HG03095 (cell line): Measurements from ENCODE around the gene PARD3B.

ENCODE experiments used
- ATAC-seq: cut with Tn5 transposase; IDR thresholded peaks from one replicate; pipeline ENCODE4 v1.9.1; 2021; ENCODE audit warnings: moderate library complexity; ENCODE audit not compliant: unreplicated experiment

The PARD3B gene

DNA sequence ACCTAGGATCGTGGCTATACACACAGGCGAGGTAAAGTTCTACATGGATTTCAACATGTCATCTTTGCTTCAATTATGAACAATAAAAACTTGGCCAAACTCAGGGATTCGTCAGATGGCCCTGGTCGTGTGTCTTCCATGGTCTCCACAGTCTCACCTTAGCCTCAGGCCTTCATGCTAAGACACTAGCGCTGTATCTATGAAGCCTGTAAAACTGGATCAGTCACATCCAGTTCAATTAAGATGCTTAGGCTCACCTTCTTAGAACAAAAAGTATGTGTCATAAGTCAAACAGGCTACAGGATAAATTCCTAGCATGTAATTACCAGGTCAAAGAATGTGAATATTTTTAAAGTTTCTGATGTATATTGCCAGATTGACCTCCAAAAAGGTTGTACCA, 1023.3 kb downstream of the PARD3B start:
- ATAC-seq, result no peak

DNA sequence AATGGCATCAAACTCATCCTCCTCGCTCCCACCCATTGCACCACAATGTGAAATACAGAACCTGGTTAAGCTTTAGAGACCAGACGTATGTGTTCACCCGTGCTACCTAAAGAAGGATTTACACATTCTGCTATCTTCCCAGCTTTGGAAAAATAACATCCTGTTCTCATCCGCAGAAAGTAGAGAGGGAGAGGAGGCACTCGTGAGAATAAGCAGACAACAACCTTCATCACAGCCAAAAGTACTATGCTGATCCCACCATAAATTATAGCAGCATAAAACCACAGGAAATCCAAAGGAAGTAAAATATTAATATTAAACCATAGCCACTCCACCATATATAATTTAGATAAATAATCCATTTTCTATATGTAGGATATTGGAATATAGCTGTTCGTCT, 1025.4 kb downstream of the PARD3B start:
- ATAC-seq, result no peak

DNA sequence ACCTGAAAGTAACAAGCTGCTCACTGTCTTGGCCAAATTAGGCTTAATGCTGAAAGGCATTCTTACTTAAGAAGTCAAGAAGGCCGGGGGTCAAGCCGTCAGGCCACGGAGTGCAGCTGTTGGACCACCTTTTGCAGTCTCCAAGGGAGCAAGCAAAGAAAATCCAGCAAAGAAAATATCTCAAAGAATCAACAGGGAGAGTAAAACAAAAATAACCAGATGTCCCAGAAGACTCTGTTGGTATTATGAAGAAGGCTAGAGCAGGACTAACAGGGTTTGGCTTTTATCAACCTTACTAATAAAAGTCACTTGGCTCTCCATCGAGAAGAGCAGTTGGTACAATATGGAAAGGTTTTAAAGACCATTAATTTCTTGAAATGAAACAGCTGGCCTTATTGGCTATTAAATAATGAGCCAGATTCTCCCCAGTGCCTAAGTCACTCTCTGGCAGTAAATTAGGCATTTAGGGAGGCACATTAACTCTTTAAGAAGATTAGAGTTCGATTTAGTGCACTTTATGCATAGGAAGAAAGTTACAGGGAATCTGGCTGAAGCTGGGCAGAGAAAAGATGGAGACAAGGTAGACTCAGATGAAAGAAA, 1026.2 kb downstream of the PARD3B start:
- no peak for ATAC-seq

DNA sequence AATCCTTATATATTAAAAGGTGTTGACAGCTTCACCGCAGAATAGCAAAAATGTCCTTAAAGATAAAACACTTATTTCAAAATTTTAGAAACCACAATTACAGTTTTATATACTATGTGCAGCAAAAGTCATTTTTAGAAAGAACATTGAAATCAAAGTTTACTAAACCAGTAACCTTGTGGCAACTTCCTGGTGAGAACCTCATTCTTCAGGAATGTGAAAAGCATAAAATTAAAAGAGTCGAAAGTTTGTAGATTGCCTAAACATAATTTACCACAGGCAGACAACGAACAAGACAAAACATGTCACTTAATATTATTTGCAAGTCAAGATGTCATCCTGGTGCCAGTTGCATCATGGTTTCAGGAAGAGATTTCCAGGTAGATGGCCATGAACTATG, 1028.7 kb downstream of the PARD3B start:
- ATAC-seq, result no peak

DNA sequence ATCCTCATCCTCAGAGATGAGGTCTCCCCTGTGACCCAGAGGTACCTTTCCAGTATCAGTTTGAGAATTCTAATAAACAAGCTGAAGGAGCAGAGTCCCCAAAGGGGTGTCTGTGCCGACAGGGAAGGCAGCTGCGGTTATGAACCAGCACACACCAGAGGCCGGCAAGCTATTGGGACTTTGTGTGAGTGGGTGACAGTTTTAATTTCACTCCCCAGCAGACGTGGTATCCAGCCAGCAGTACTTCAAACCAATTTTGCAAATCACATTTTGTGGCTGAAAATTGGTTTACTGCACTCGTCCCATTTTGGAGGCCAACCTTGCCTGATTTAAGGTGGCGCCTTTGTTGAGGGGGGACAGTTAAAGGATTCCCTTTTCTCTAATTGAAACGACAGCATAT, 1034.1 kb downstream of the PARD3B start:
- no peak for ATAC-seq

DNA sequence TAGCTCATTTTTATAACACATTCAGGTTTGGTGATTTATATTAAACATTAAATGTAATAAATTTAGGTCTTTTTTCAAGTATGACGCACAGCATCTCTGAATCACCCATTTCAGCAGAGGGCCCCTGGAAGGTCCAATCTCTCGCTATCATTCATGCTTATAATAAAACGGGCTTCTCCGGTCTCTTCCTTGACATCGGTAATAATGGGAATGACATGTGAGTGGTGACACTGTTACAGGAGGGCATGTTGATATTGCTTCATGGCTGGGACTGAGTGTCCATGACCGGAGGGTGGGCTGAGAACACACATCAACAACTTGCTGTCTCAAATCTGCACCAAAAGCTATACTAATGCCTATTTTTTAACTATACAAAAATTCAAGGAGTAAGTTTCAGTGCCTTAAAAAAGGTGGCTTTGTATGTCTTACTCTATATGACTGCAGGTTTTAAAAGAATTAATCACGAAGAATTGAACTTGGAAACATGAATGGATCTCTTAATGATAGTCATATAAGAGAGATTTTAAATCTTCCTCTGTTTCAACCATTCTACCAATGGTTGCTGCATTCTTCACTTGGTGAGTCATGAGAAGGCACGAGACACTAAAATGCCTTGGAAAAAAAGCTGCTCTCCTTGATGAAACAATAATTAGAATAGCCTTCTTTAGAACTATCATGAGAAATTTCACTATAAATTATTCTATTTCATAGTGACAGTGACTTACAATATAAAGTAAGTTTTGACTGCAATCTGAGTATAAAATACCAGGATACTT, 1035.1 kb downstream of the PARD3B start:
- ATAC-seq, result no peak

DNA sequence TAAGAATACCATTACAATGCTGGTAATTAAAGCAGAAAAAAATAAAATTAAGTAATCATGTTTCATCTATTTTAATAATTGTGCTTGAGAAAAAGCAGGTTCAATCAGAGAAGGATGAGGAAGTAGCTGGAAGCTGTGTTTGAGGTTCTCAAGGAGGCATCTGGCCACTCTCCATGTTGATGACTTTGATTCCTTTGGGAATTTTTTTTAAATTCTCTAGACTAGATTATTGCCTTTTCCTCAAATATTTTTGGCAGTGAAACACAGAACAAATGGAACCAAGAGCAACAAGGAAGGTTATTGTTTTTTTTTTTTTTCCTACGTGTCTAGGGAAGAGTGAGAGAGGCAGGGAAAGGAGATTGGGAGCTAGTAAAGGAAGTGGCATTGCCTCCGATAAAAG, 1037.1 kb downstream of the PARD3B start:
- ATAC-seq, result no peak

DNA sequence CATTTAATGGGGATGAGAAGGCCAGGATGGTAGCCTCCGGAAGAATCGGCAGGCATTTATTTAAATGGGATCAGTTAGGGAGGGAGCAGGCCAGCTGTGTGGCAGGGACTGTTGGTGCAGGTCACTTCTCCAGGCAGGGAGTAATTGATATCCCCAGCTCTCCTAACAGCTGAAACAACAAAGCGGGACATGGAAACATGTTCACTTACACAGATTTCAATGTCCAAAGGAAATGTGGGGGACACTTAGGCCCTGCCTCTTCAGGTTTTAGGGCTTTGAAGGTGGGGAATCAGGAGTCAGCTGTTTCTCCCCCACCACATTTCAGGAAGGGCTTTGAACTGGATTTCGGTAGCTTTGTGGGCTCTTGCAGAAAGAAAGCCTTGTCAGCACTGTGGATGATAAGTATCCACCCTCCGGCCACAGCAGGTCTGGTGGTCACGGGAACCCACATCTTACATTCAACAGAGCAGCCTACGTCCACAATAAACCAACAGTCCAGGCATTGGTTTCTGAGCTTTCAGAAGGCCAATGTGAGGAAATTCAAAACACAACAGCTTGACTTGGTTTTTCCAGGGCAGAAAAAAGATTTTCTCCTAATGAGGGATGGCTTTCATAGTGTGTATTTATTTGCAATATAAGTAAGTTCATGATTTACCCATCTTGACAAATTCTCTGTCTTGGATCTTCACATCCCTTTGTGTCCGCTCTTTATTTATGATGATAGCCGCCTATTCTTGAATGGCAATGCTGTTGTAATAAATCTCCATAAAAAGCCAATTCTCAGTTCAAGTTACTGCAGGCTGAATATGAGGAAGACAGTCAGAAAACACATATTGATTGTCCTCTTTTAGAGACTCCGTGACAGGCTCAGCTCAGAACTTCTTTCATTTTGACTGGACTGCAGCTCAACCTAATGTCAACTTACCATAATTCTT, 1040.4 kb downstream of the PARD3B start:
- ATAC-seq, result no peak

DNA sequence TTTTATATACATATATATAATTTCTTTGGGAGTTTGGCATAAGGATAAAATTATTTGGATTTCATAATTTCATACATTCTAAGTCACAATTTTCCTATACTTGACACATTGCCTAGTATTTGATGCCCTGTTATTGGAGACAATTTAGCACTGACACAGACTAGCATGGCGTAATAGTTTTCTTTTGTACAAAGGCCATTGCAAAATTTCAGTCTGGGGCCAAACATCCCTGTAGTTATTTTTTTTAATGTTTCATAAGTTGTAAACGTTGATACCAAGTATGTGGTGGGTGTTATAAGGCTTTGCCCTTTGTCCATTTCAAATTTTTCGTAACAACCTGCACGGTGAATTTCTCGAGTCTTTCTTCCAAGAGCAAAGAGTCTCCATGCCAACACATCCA, 1041.4 kb downstream of the PARD3B start:
- ATAC-seq, result no peak

DNA sequence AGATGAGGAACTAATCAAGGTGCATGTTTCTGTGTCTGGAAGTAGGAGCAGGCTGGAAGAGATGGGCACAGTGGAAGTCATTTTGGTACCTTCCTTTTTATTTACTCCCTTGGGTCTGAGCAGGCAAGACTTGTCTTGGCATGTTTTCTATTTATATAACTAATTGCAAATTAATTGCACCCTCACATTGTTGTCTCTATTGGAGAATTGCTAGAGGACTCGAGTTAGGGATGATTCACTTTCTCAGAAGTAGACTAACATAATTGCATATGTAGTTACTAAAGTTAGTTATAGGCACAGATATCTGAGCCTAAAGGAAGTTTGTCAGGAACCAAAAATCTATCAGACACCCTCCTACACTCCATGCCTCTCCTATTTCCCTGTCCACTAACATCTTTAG, 1044.2 kb downstream of the PARD3B start:
- ATAC-seq, result no peak

DNA sequence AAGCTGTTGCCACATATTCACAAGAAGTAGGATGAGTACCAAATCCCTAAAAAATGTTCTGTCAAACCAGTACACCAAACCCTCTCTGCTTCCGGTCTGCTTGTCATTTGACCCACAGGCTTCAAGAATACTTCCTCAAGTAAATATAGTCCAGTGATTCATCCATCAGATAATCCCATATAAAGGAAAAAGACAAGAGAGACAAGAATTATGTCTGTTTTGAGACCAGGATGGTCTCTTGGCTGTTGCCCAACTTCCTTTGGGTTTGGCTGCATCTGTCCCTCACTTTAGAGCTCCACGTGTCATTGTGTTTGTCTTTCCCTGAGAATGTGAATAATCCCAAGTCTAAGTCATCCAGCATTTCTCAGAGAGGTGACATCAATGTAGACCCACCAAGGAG, 1045.5 kb downstream of the PARD3B start:
- ATAC-seq, result no peak

DNA sequence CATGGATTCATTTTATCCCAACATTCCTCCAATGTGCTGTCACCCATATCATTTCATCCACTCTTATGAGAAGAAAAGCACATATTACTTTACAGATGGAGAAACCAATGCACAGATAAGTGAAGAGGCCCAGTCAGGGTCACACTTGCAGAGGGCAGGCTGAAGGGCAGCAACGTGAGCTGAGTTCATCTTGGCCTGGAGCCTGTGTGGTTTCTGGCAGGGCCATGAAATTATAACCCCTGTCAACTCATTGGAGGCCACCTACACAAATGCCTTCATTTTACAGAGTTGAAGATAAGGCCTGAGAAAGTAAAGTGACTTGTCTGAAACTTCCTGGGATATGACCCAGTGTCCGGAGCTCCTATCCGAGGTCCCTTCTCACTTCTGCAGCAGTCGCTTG, 1048.6 kb downstream of the PARD3B start:
- no peak for ATAC-seq

DNA sequence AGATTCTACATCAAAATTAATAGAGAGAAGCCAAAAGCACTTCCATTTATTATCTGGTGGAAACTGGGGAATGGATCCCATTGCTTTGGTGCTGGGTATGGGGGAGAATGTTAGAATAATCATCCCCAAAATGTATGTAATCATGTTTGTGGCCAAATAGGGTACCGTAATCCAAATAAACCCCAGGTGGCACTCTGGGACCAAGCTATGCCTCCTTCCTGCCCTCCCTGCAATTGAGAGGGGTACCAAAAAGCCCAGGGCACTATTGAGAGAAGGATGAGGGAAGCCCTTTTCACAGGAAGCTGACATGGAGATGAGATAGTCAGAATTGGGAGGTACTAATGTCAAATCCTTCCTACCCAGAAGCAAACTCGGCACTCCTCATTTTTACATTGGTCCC, 1051.3 kb downstream of the PARD3B start:
- ATAC-seq, result no peak

DNA sequence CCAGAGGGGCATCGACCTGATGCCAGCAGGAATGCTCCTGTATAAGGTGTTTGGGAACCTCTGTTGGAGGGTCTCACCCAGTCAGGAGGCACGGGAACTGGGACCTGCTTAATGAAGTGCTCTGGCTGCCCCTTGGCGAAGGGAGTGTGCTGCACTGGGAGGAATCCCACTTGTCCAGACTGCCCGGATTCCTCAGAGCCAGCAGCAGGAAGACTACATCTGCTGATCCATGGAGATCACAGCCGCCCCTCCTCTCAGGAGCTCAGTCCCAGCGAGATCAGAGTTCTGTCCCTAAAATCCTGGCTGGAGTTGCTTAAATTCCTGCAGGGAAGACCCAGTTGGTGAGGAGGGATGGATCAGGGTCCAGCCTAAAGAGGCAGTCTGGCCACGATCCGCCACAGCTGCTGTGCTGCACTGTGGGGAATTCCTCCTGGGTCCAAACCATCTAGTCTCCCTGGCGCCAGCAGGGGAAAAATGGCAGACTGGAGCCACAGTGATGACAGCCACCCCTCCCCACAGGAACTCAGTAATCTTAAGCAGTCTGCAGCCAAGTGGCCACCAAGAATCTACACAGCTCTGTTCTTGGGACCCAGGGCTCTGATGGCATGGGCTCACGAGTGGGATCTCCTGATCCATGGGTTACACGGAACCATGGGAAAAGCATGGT, 1060.5 kb downstream of the PARD3B start:
- ATAC-seq, result no peak

DNA sequence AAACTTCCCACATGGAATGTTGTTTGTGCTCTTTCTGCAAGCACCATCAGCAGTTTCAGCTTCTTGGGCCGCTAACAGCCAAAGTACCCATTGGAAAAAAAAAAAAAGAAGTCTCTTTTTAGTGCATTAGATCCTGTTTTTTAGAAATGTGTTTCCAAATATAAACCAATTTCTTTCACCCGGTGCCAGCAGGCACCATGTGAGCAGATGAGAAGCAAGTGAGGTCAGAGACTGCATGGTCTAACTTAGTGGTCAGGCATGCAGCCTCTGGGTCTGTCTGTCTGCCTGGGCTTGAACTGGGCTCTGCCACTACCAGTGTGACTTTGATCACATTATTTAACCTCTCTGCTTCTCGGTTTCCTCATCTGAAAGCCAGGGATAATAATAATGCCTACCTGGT, 1061.9 kb downstream of the PARD3B start:
- no peak for ATAC-seq

DNA sequence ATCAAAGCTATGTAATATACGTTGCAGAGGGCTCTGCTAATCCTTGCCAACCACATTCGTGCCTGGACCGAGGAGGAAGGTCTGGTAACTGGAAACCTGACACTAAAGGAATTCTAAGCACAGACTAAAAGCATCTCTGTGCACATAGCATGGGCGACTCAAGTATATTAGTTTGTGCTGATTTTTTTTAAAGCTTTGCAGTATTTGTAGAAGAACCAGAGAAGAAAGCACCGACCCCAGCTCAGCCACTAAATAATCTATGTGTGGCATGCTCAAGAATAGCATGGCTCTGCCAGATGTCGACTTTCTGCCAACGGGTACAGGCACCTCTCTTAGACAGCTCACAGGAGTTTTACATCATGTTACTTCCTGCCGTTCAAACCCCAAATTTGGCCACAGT, 1063.8 kb downstream of the PARD3B start:
- no peak for ATAC-seq

DNA sequence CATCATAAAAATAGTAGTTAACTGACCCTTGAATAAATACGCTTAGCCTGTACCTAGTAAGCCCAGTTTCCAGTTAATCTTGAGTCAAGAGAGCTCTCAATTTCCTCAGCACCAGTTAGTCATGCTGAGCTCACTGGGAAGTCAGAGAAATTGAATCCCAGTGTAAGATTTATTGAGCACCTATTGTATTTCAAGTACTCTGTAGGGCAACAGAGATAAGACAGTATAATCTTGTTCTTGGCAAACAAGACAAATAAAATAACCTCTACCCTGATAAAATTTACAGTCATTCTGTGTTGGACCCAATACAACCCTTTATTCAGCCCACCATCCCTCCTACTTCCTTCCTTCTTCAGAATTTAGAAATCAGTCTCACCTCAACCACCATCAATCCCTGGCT, 1065.2 kb downstream of the PARD3B start:
- ATAC-seq, result no peak

DNA sequence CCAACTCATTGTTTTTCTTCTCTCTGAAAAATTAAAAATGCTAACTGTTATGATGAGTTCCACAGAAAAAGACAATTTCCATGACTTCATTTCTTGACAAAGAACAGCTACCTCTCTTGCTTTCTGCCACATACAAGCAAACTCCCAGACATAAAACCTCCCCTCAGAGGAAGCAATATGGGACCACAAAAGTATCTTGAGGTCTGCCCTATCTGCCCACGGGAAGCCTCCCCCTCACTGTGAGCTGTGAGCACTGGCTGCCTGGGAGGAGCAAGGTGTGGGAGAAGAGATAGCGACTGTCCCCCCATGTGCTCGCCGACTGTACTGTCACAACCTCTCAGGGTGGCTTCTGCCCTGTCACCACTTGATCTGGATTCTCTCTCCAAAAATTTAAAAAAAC, 1067.4 kb downstream of the PARD3B start:
- no peak for ATAC-seq

DNA sequence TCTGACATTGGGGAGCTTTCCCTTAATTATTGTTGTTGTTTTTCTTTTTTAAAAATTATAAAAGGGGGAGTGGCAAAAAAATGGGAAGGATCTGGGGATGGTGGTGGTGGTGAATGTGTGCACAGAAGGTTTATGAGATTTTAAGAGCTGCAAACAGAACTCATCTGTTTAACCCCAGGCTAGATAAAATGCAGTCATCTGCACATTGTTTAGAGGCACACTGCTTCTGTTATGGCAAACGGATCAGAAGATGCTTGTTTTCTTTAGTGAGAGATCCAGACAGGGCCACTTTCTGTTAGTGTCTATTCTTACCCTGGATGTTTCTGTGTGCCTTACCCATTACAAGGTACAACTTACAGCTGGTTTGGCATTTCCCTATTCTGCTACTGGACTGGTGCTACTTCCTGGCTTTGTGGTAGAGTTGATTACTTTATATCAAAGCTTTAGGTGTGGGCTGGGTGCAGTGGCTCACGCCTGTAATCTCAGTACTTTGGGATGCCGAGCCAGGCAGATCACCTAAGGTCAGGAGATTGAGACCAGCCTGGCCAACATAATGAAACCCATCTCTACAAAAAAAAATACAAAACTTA, 1068.8 kb downstream of the PARD3B start:
- no peak for ATAC-seq

DNA sequence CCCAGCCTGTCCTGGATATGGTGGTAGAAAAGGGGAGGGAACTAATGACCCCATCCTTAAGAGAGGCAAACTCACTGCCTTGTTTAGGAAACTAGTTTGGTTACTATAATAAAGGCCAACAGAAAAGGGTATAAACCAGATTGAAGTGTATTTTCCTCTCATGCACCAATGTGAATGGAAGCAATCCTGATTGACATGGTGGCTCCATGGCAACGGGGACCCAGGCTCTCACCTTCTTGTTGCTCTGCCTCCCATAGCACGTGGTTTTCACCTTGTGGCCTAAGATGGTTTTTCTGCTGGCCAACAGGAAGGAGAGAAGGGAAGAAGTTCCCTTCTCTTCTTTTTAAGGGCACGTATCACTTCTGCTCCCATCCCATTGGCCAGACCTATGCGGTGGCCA, 1069.7 kb downstream of the PARD3B start:
- ATAC-seq, result no peak

DNA sequence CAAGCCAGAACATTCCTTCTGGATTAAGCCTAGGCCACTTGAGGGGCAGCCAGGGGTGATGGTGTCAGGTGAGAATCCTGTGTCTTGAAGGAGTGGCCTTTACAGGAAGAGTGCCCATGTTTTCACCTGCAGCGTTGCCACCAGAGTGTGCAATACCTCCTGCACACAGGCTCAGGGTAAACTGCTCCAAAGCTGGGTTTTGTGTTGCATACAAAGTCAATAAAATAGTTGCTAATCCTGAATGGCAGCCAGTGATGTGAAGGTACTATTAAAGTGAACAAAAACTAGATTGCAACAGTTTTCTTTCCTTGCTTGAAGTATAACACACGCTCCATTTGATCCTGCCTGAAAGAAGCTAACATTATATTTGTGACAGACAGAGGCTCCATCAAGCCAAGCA, 1072.6 kb downstream of the PARD3B start:
- ATAC-seq, result no peak
